Fibroblast of skin of back (primary cell): Measurements from ENCODE around the gene HOXB5.

Experiments used
- DNase-seq: peaks from one replicate; pipeline ENCODE4 v3.0.0-alpha.2; 2013

The HOXB5 gene

GRCh38 chr17:48559122-48559839 lies 34.3 kb downstream of the HOXB5 start:
- no peak for DNase-seq

- no peak for DNase-seq
Measured at GRCh38 chr17:48558831-48559121, 34.8 kb downstream of the HOXB5 start.

DNA sequence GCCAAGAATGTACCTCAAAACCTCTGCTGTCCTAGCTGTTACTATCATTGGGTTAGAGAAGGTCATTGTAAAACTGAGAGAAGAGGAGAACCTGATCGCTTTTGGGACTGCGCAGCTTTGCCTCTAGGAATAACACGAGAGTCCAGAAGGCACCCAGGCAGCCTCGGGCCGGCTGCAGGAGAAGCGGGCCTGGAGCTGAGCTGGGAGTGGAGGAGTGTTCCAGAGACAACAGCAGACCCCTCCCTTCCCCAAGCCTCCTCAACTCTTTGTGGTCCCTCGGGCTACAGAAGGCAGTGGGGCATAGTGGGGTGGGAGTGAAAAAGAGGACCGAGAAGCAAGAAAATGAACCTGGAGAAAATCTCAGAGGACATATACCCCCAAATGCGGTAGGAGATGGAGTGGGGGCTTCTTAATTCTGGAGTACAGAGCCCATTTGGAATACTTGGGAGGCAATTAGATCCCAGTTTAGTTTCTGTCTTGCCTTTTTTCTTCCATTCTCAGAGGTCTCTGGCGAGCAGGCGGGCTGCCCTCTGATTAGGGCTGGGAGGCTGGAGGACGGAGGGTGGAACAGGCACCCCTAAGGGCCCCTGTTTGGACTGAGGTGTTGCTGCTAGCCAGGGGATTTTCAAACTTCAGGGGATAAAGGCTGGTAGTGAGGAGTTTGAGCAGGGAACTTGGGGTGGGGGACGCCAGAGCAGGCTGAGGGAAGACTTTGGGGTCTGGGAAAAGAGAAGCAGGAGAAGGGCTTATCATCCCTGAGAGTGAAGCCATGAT lies 35.3 kb downstream of the HOXB5 start:
- DNase-seq, result no peak

DNA sequence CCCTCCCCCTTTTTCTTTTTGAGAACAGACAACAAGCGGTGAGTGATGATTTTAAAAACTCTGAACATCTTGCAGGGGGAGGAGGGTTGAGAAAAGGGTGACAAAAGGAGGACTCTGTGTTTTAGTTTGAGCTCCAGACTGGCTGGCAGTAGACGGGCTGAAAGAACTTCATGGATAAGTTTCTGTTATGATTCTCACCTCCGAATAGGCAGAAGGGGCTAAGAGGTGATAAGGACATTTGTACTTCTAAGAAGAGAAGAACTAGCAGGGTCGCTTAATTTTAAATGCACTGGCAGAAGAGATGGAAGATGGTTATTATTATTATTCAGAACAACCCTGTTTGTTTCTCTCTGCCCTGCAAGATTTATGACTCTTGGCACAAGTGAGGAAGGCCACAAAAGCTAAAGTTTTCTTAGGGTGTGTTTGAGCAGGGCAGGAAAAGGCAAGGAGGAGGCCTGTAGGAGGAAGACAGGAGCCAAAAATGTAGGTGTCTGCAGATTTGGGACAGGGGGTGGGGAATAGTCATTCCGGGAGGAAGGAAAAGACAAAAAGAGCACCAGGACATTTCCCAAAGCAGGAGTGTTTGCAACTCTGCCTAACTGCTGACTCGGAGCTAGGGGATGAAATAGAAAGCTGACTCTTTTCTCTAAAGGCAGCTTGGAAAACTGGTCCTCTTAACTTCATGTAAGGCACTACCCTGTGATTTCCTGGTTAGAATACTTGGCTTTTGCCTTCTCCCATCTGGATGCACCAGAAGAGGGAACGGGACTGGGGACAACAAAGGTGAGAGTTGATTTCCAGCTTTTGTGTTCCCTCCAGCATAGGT lies 36.8 kb downstream of the HOXB5 start:
- no peak for DNase-seq

DNA sequence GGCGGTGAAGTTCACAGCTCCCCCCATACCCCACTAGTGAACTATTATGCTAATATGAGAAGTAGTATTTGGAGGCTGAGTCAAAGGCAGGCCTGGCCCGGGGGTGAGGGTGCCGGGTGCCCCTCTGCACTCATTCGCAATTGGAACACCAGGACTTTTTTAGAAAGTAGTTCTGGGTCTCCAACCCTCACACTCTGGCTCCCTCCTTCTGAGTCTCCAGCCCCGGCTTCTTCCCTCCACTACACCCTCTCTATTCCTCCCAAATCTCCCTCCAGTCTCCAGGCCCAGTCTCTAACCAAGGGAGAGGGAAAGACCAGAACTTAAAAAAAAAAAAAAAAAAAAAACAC lies 37.4 kb downstream of the HOXB5 start:
- DNase-seq, result no peak

- peak; percentile 85 for DNase-seq
Measured at GRCh38 chr17:48555258-48556228, 38.0 kb downstream of the HOXB5 start.

GRCh38 chr17:48554412-48555257 lies 38.9 kb downstream of the HOXB5 start:
- DNase-seq, result no peak

DNA sequence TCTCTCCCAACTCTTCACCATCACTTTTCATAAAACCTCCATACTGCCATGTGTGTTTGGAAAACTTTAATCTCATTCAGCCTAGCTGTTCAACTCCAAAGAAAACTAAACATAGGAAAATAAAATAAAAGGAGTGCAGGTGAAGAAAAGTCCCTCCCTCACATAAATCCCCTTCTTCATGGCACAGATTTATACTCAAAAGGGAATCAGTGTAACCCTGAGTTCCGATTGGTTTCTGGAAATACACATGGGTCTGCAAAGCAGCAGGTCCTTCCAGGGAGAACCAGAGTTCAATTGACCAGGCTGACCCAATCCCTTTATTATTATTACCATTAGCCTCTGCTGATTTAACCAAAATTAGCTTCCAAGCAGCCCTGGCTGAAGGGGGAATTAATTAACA lies 39.8 kb downstream of the HOXB5 start:
- no peak for DNase-seq

GRCh38 chr17:48553190-48553547 lies 40.4 kb downstream of the HOXB5 start:
- DNase-seq, result no peak

GRCh38 chr17:48552466-48553189 lies 41.0 kb downstream of the HOXB5 start:
- no peak for DNase-seq

GRCh38 chr17:48551596-48552465 lies 41.7 kb downstream of the HOXB5 start:
- no peak for DNase-seq

DNA sequence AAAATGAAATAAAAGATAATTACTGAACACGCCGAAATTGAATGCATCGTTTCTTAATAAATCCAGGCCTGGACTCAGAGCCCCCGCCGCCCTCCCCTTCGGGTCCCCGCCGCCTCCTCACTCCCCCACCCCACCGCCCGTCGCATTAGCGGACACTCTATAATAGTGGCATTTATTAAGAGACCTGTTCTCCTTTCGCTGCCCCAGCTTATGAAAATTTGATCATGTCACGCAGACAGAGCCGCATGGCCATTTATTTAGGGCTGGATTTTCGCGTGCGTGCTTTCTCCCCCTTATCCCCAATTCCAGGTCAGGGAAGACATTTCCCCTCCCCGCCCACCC lies 42.4 kb downstream of the HOXB5 start:
- no peak for DNase-seq

DNA sequence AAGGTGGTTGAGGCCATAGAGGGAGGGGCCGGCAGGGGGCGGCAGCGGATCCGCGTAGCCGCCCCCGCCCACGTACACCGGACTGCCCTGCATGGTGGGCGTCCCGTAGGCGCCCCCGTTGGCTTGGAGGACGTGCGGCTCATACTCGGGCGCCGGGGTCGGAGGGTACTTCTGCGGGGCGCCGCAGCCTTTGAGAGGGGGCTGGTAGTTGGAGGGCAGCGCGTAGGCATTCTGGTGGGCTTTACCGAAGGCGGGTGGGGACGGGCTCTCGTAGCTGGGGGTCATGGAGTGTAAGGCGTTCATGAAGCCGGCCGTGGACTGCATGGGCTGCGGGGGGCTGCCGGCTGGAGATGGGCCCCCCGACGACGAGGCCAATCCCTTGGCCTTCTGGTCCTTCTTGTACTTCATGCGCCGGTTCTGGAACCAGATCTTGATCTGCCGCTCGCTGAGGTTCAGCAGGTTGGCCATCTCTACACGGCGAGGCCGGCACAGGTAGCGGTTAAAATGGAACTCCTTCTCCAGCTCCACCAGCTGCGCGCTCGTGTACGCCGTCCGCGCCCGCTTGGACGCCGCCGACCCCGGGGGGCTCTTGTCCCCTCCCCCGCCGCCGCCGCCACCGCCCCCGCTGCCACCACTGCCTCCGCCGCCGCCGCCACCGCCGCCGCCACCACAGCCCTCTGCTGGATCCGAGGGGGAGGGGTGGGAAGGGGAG lies 42.9 kb downstream of the HOXB5 start:
- DNase-seq, result no peak

DNA sequence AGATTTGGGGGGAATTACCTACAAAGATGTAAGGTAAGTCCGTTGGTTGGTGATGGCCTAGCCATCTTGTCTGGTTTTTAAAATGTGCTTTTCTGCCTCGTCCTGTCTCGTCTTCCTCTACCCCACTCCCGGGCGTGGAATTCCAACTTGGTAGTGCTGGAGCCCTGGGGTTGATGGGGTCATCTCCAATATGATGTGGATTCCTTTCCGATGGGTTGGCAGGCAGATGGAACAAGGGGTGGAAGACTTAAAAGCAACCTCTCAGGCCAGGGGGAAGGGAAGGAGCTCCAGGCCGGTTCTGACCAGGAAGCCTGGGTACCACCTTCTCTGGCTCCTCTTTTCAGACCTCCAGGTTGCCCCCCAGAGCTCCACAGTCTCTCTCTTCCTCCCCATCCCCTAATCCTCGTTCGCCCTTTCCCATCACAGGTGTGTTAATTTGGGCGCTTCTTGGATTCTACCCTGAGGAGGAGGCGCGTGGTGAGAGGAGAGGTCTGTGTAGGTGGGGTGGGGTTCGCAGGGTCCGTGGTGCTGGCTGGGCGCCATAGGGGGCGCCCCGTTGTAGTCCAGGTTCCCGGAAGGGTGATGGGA lies 43.6 kb downstream of the HOXB5 start:
- no peak for DNase-seq

- DNase-seq, result no peak
Measured at GRCh38 chr17:48549281-48549630, 44.3 kb downstream of the HOXB5 start.

GRCh38 chr17:48548523-48549280 lies 44.9 kb downstream of the HOXB5 start:
- DNase-seq, result no peak

- DNase-seq, result peak; percentile 83
Measured at GRCh38 chr17:48547808-48548522, 45.6 kb downstream of the HOXB5 start.
